Gastrocnemius medialis (tissue), 4 donors: ENCODE results near the gene PRR18. TPM values are rescaled to one million over a fixed set of nuclear protein-coding genes. Genes with fewer than 3 reads are reported as not detected.

Source experiments
- ATAC-seq, 2 donors: fragments of 150-250 bp; one replicate each; pipeline ENCODE4 v1.9.1; 2016
- DNase-seq, 2 donors: peaks; one replicate each; pipeline ENCODE4 v3.0.0-alpha.2; 2019
- H3K27ac ChIP-seq, 4 donors: fragments of 200-600 bp; sonication (generic); 1 replicate in 1 of 4; 2 replicates in 3 of 4; pipeline ENCODE4 v1.5.1; 2016 to 2018; ENCODE audit warnings: mild to moderate bottlenecking in 2 of 4, moderate library complexity in 1 of 4
- H3K27me3 ChIP-seq, 3 donors: fragments of 200-600 bp; sonication (generic) in 2 of 3; 1 replicate in 1 of 3; 2 replicates in 2 of 3; pipeline versions ENCODE4 v1.5.1 to v1.6.0; 2016 to 2019; ENCODE audit warnings: mild to moderate bottlenecking in 1 of 3, moderate library complexity in 1 of 3
- H3K36me3 ChIP-seq, 2 donors: fragments of 200-600 bp; sonication (generic) in 1 of 2; one replicate each; pipeline ENCODE4 v1.5.1; 2017 to 2018
- H3K4me1 ChIP-seq, 2 donors: fragments of 200-600 bp; sonication (generic) in 1 of 2; one replicate each; pipeline ENCODE4 v1.5.1; 2016 to 2017; ENCODE audit warnings: mild to moderate bottlenecking in 2 of 2
- H3K4me3 ChIP-seq, 4 donors: fragments of 200-600 bp; sonication (generic) in 3 of 4; 1 replicate in 1 of 4; 2 replicates in 3 of 4; pipeline ENCODE4 v1.5.1; 2016 to 2019; ENCODE audit warnings: mild to moderate bottlenecking in 2 of 4
- H3K9me3 ChIP-seq, 3 donors: fragments of 200-600 bp; sonication (generic) in 2 of 3; 1 replicate in 1 of 3; 2 replicates in 2 of 3; pipeline ENCODE4 v1.5.1; 2016 to 2019
- CTCF ChIP-seq, 5 experiments: fragments of 450-650 bp in 3 of 5; fragments of 200-600 bp in 2 of 5; sonication (generic) in 2 of 5; IDR thresholded peaks in 4 of 5; conservative IDR thresholded peaks in 1 of 5; 1 replicate in 4 of 5; 2 replicates in 1 of 5; pipeline ENCODE4 v1.5.1; 2016 to 2019; ENCODE audit warnings: antibody characterized with exemption in 5 of 5, mild to moderate bottlenecking in 3 of 5, moderate library complexity in 3 of 5
- POLR2A ChIP-seq, 2 donors: fragments of 450-650 bp; IDR thresholded peaks; one replicate each; pipeline ENCODE4 v1.6.1; 2017; ENCODE audit warnings: antibody characterized with exemption in 2 of 2, mild to moderate bottlenecking in 2 of 2, moderate library complexity in 2 of 2
- in situ Hi-C, 4 donors: fragments of 200-750 bp; cut with MboI; loops; one replicate each; pipeline versions ENCODE4 v1.15.0 to v1.8.0; 2017; ENCODE audit warnings: low sequenced_read_pairs in 4 of 4
- intact Hi-C: fragments of 100-400 bp; cut with DNase I; formaldehyde crosslinking; loops from one replicate; pipeline ENCODE4 v1.15.1; 2023; ENCODE audit warnings: low total_unique reads
- total RNA-seq, 4 donors: library from RNA; depleted of rRNA; stranded (reverse); fragments of >200 nt; gene quantifications; one replicate each; pipeline versions ENCODE4 v1.1.0 to v1.2.3, GENCODE V29; 2016

Gene PRR18
- total RNA-seq, 4 donors from 2014 or later = not detected

- Histone ChIP-seq H3K27me3 (peaks cover 28 to 31% (median 28%) of the 10 kb centered on the region in 3 donors), H3K36me3 (no peaks in the 10 kb centered on the region)
These were observed 4.1 kb downstream of the PRR18 start for GRCh38 chr6:166304106-166304505.

GRCh38 chr6:166301611-166302529 lies 6.3 kb downstream of the PRR18 start:
- H3K9me3 ChIP-seq = no peaks in the 10 kb centered on the region
- DNase-seq (no peak), ATAC-seq (no peak)
- intact Hi-C loops = no loop called here
- peaks cover 13 to 17% (median 16%) of the 10 kb centered on the region in 3 donors for H3K27me3 ChIP-seq
- H3K4me3 ChIP-seq = no peak overlapping the region
- H3K36me3 ChIP-seq = no peaks in the 10 kb centered on the region
- no peak overlapping the region for H3K27ac ChIP-seq
- no peak for TF ChIP-seq POLR2A (IDR thresholded peaks at IDR 0.05)
- TF ChIP-seq CTCF (IDR thresholded peaks at IDR 0.05 in 4 of 5, conservative IDR thresholded peaks at IDR 0.05 in 1 of 5) = no peak
- no peaks in the 10 kb centered on the region for H3K4me1 ChIP-seq
- in situ Hi-C loops = no loop called here

More at GRCh38 chr6:166304106-166304505, 4.1 kb downstream of the PRR18 start:
- DNase-seq (no peak), ATAC-seq (no peak)
- Histone ChIP-seq H3K27ac (no peak overlapping the region), H3K9me3 (no peaks in the 10 kb centered on the region), H3K4me1 (peaks cover 0 to 3% of the 10 kb centered on the region in 2 donors), H3K4me3 (no peak overlapping the region)
- in situ Hi-C loops = no loop called here
- intact Hi-C loops = no loop called here
- no peak for TF ChIP-seq POLR2A (IDR thresholded peaks at IDR 0.05)
- no peak for TF ChIP-seq CTCF (IDR thresholded peaks at IDR 0.05 in 4 of 5, conservative IDR thresholded peaks at IDR 0.05 in 1 of 5)

GRCh38 chr6:166300357-166300987 lies 7.7 kb downstream of the PRR18 start:
- TF ChIP-seq POLR2A (IDR thresholded peaks at IDR 0.05) = no peak
- TF ChIP-seq CTCF (IDR thresholded peaks at IDR 0.05 in 4 of 5, conservative IDR thresholded peaks at IDR 0.05 in 1 of 5) = no peak
- Histone ChIP-seq H3K4me3 (no peak overlapping the region), H3K4me1 (no peaks in the 10 kb centered on the region), H3K9me3 (no peaks in the 10 kb centered on the region), H3K36me3 (no peaks in the 10 kb centered on the region), H3K27ac (no peak overlapping the region), H3K27me3 (peaks cover under 1 to 8% (median 2%) of the 10 kb centered on the region in 3 donors)
- in situ Hi-C loops = no loop called here
- DNase-seq (no peak), ATAC-seq (no peak)
- intact Hi-C loops = no loop called here

GRCh38 chr6:166297606-166298005 lies 10.6 kb downstream of the PRR18 start:
- Histone ChIP-seq H3K4me1 (no peaks in the 10 kb centered on the region), H3K4me3 (no peak overlapping the region), H3K9me3 (no peaks in the 10 kb centered on the region), H3K27me3 (peaks cover 0 to 12% (median 2%) of the 10 kb centered on the region in 3 donors), H3K36me3 (no peaks in the 10 kb centered on the region), H3K27ac (no peak overlapping the region)
- ATAC-seq (no peak), DNase-seq (no peak)
- TF ChIP-seq POLR2A (IDR thresholded peaks at IDR 0.05) (no peak), CTCF (IDR thresholded peaks at IDR 0.05 in 4 of 5, conservative IDR thresholded peaks at IDR 0.05 in 1 of 5) (no peak)
- in situ Hi-C loops = no loop called here
- intact Hi-C loops = no loop called here
